OCI-LY3 (cell line): Measurements from ENCODE around the gene PLN.

Experiments
- H2AFZ ChIP-seq: fragments of 200-600, 300-600 bp; shearing (Covaris generic); 2 replicates; pipeline ENCODE4 v1.6.0; 2014; ENCODE audit warnings: antibody characterized with exemption, low read depth, low read length
- H3K27ac ChIP-seq: fragments of 200-600, 300-600 bp; sonication (generic); 2 replicates; pipeline ENCODE4 v1.5.1; 2014; ENCODE audit warnings: mild to moderate bottlenecking, low read length, moderate library complexity, mixed read lengths
- H3K27me3 ChIP-seq: fragments of 200-600, 300-600 bp; sonication (generic); 2 replicates; pipeline ENCODE4 v1.6.1; 2014; ENCODE audit warnings: low read depth, low read length, mixed read lengths
- H3K36me3 ChIP-seq: fragments of 200-600, 300-600 bp; sonication (generic); replicated peaks from 2 replicates; pipeline ENCODE3; 2014; ENCODE audit warnings: low read depth, low read length, mixed read lengths
- H3K4me1 ChIP-seq: fragments of 300-600, 200-600 bp; sonication (generic); 2 replicates; pipeline ENCODE4 v1.6.1; 2014; ENCODE audit warnings: low read length, mixed read lengths
- H3K4me2 ChIP-seq: fragments of 200-600, 300-600 bp; sonication (generic); 2 replicates; pipeline ENCODE4 v1.6.1; 2014; ENCODE audit warnings: low read length, mixed read lengths
- H3K4me3 ChIP-seq: fragments of 300-600, 200-600 bp; sonication (generic); 2 replicates; pipeline ENCODE4 v1.5.1; 2014; ENCODE audit warnings: antibody characterized with exemption, mild to moderate bottlenecking, low read length, moderate library complexity
- H3K79me2 ChIP-seq: fragments of 300-600, 200-600 bp; shearing (Covaris generic); 2 replicates; pipeline ENCODE4 v1.6.1; 2014; ENCODE audit warnings: mild to moderate bottlenecking, low read length, mixed read lengths
- H3K9ac ChIP-seq: fragments of 300-600, 200-600 bp; shearing (Covaris generic); 2 replicates; pipeline ENCODE4 v1.6.0; 2014; ENCODE audit warnings: mild to moderate bottlenecking, low read length, moderate library complexity
- H3K9me3 ChIP-seq: fragments of 200-600, 300-600 bp; shearing (Covaris generic); 2 replicates; pipeline ENCODE4 v1.6.1; 2014; ENCODE audit warnings: low read length, mixed read lengths; ENCODE audit not compliant: insufficient read depth
- H4K20me1 ChIP-seq: fragments of 200-600, 300-600 bp; sonication (generic); 2 replicates; pipeline ENCODE4 v1.6.1; 2016; ENCODE audit warnings: low read length, mixed read lengths; ENCODE audit not compliant: insufficient read depth
- EZH2phosphoT487 ChIP-seq: fragments of 200-600 bp; shearing (Covaris generic); IDR thresholded peaks from 2 replicates; pipeline ENCODE4 v1.6.1; 2018; ENCODE audit warnings: antibody characterized with exemption, mixed run types, low read depth
- TF ChIP-seq, protein P1 (sequence below): fragments of 200-600, 300-600 bp; sonication (generic); IDR thresholded peaks from 2 replicates; pipeline ENCODE4 v1.5.1; 2014; ENCODE audit warnings: antibody characterized with exemption, low read length, low read depth

Gene PLN

DNA sequence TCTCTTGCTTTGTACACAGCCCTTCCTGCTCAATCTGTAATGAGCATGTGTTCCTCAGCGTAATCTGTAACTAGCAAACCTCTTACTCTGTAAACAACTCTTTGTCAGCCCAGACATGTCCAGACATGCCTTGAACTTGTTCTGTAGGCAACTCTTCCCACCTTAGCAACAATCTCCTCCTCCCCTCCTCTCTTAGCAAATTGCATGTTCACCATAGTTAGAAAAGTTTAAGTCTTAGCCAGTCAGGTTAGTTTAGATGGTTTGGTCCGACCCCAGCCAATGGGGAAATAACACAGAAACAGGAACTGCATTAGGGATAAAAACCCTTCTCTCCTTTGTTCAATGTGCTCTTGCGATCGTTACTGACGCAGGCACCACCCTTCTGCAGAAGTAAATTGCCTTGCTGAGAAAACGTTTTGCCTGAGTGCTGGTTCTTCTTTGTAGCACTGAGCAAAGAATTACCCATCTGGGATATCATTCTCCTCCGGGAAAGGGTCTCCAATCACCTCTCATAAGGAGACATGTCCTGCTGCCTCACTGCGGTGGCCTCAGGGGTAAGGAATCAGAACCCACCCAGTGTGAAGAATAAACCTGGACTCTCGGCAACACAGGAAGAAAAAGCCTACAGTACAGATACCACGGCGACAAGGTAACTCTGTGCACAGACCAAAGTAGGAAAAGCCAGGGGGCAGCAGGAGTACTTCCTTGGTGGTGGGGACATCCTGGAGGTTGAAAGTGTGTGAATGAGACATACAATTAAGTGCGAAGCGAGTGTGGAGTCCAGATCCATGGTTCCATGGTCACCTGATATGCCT is 26.2 kb downstream of the PLN start:
- Histone ChIP-seq H3K36me3 (peaks cover 9% of the 10 kb centered on the region), H4K20me1 (no peaks in the 10 kb centered on the region), H3K4me1 (no peaks in the 10 kb centered on the region), H3K9me3 (no peaks in the 10 kb centered on the region), H3K9ac (no peak overlapping the region), H3K4me2 (no peak overlapping the region), H3K79me2 (no peaks in the 10 kb centered on the region), H3K27ac (no peak overlapping the region), H3K4me3 (no peak overlapping the region), H2AFZ (no peak overlapping the region), H3K27me3 (no peaks in the 10 kb centered on the region)
- TF ChIP-seq, protein P1, sequence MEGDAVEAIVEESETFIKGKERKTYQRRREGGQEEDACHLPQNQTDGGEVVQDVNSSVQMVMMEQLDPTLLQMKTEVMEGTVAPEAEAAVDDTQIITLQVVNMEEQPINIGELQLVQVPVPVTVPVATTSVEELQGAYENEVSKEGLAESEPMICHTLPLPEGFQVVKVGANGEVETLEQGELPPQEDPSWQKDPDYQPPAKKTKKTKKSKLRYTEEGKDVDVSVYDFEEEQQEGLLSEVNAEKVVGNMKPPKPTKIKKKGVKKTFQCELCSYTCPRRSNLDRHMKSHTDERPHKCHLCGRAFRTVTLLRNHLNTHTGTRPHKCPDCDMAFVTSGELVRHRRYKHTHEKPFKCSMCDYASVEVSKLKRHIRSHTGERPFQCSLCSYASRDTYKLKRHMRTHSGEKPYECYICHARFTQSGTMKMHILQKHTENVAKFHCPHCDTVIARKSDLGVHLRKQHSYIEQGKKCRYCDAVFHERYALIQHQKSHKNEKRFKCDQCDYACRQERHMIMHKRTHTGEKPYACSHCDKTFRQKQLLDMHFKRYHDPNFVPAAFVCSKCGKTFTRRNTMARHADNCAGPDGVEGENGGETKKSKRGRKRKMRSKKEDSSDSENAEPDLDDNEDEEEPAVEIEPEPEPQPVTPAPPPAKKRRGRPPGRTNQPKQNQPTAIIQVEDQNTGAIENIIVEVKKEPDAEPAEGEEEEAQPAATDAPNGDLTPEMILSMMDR: no peak
- TF ChIP-seq EZH2phosphoT487: no peak

DNA sequence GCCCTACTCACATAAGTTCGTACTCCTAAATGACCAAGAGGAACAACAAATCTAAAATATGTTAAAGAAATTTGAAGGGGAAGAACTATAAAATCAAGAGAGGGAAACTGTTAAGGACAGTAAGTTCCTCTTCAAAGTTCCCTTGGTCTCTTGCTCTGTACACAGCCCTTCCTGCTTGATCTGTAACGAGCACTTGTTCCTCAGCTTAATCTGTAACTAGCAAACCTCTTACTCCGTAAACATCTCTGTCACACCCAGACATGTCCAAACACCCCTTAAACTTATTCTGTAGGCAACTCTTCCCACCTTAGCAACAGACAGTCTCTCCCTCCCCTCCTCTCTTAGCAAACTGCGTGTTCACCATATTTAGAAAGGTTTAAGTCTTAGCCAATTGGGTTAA is 29.9 kb downstream of the PLN start:
- no peak for TF ChIP-seq EZH2phosphoT487
- TF ChIP-seq, protein P1: no peak
- peaks cover 2% of the 10 kb centered on the region; the same call in 1 of the 2 replicates for H3K4me1 ChIP-seq
- no peak overlapping the region for H3K4me3 ChIP-seq
- H3K79me2 ChIP-seq: no peaks in the 10 kb centered on the region
- no peaks in the 10 kb centered on the region for H3K27me3 ChIP-seq
- no peaks in the 10 kb centered on the region for H3K9me3 ChIP-seq
- no peaks in the 10 kb centered on the region for H4K20me1 ChIP-seq
- H3K36me3 ChIP-seq: peaks cover 9% of the 10 kb centered on the region
- H3K4me2 ChIP-seq: no peak overlapping the region
- H3K27ac ChIP-seq: no peak overlapping the region
- no peak overlapping the region for H3K9ac ChIP-seq
- H2AFZ ChIP-seq: no peak overlapping the region

DNA sequence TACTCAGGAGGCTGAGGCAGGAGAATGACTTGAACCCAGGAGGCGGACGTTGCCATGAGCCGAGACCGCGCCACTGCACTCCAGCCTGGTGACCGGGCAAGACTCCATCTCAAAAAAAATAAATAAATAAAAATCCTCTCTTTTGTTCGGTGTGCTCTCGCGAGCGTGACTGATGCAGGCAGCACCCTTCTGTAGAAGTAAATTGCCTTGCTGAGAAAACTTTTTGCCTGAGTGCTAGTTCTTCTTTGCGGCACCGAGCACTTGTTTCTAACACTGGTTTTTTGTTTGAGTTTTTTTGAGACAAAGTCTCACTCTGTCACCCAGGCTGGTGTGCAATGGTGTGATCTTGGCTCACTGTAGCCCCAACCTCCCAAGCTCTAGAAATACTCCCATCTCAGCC is 30.5 kb downstream of the PLN start:
- peaks cover 2% of the 10 kb centered on the region; the same call in 1 of the 2 replicates for H3K4me1 ChIP-seq
- no peak overlapping the region for H2AFZ ChIP-seq
- H3K27me3 ChIP-seq: no peaks in the 10 kb centered on the region
- no peak overlapping the region for H3K9ac ChIP-seq
- H4K20me1 ChIP-seq: no peaks in the 10 kb centered on the region
- no peaks in the 10 kb centered on the region for H3K9me3 ChIP-seq
- peaks cover 9% of the 10 kb centered on the region for H3K36me3 ChIP-seq
- no peak for TF ChIP-seq EZH2phosphoT487
- TF ChIP-seq, protein P1: no peak
- no peak overlapping the region for H3K4me3 ChIP-seq
- no peak overlapping the region for H3K4me2 ChIP-seq
- H3K27ac ChIP-seq: no peak overlapping the region
- H3K79me2 ChIP-seq: no peaks in the 10 kb centered on the region

DNA sequence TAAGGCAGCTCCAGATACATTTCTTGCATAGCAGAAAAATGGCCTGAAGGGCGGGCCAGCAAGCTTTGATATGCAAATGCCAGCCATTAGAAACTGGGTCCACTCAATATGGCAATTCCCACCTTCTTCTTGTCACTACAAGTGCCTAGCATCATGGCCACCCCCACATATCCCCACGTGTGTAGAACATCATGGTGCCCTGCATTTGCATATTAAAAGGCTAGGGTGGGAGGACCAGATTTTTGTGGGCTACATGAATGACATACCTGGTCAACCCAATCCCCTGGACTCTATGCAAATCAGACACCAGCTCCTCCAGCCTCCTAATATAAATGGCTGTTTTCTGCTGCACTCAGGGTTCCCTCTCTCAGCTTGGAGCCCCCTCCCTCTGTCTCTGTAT is 31.7 kb downstream of the PLN start:
- H3K9ac ChIP-seq: no peak overlapping the region
- TF ChIP-seq EZH2phosphoT487: no peak
- TF ChIP-seq, protein P1: no peak
- H3K4me1 ChIP-seq: peaks cover 2% of the 10 kb centered on the region; the same call in 1 of the 2 replicates
- H3K79me2 ChIP-seq: no peaks in the 10 kb centered on the region
- H3K4me2 ChIP-seq: no peak overlapping the region
- no peaks in the 10 kb centered on the region for H3K9me3 ChIP-seq
- no peaks in the 10 kb centered on the region for H3K27me3 ChIP-seq
- no peak overlapping the region for H3K27ac ChIP-seq
- H2AFZ ChIP-seq: no peak overlapping the region
- no peaks in the 10 kb centered on the region for H4K20me1 ChIP-seq
- H3K4me3 ChIP-seq: no peak overlapping the region
- H3K36me3 ChIP-seq: peaks cover 3% of the 10 kb centered on the region
